HEK293T (cell line): ENCODE results near the gene FLRT2.

ENCODE experiments used
- CTCF ChIA-PET: fragments of 350-600 bp; formaldehyde crosslinking; extraction: SDS; loops from one replicate; lab custom pipeline; 2021; ENCODE audit warnings: antibody characterized with exemption, inconsistent platforms; lab: Yijun Ruan, JAX
- POLR2A ChIA-PET: fragments of 350-600 bp; formaldehyde crosslinking; extraction: SDS; loops from one replicate; lab custom pipeline; 2020; ENCODE audit warnings: antibody characterized with exemption, inconsistent platforms; lab: Yijun Ruan, JAX
- DNase-seq: peaks from one replicate; pipeline ENCODE4 v3.0.0; 2012; ENCODE audit warnings: mixed read lengths; ENCODE audit errors: extremely low spot score
- ARNT ChIP-seq: fragments of 450-650 bp; IDR thresholded peaks from 2 replicates; pipeline ENCODE4 v1.6.1; 2017; ENCODE audit warnings: mild to moderate bottlenecking
- BHLHE40 ChIP-seq: fragments of 450-650 bp; IDR thresholded peaks from 2 replicates; pipeline ENCODE4 v1.6.1; 2016; ENCODE audit warnings: mild to moderate bottlenecking, moderate library complexity, borderline replicate concordance
- CTBP1 ChIP-seq: fragments of 450-650 bp; IDR thresholded peaks from 2 replicates; pipeline ENCODE4 v1.6.1; 2016; ENCODE audit warnings: borderline replicate concordance
- ELF4 ChIP-seq: fragments of 450-650 bp; IDR thresholded peaks from 2 replicates; pipeline ENCODE4 v1.6.1; 2017; ENCODE audit warnings: antibody characterized with exemption
- FOXA1 ChIP-seq: fragments of 450-650 bp; IDR thresholded peaks from 2 replicates; pipeline ENCODE4 v1.6.1; 2016; ENCODE audit warnings: mild to moderate bottlenecking
- FOXK2 ChIP-seq: fragments of 450-650 bp; IDR thresholded peaks from 2 replicates; pipeline ENCODE4 v1.6.1; 2016; ENCODE audit warnings: mild to moderate bottlenecking
- FOXM1 ChIP-seq: fragments of 450-650 bp; IDR thresholded peaks from 2 replicates; pipeline ENCODE4 v1.6.1; 2017; ENCODE audit warnings: mild to moderate bottlenecking, borderline replicate concordance
- HDGF ChIP-seq: fragments of 450-650 bp; IDR thresholded peaks from 2 replicates; pipeline ENCODE4 v1.6.1; 2017; ENCODE audit warnings: antibody characterized with exemption, borderline replicate concordance
- L3MBTL2 ChIP-seq: fragments of 450-650 bp; conservative IDR thresholded peaks from 2 replicates; pipeline ENCODE4 v1.6.1; 2016; ENCODE audit warnings: mild to moderate bottlenecking
- LEF1 ChIP-seq: fragments of 450-650 bp; IDR thresholded peaks from 2 replicates; pipeline ENCODE4 v1.6.1; 2017; ENCODE audit warnings: mild to moderate bottlenecking, borderline replicate concordance
- NFRKB ChIP-seq: fragments of 450-650 bp; IDR thresholded peaks from 2 replicates; pipeline ENCODE4 v1.6.1; 2016; ENCODE audit warnings: mild to moderate bottlenecking, moderate library complexity
- SP1 ChIP-seq: fragments of 450-650 bp; IDR thresholded peaks from 2 replicates; pipeline ENCODE4 v1.6.1; 2017
- SUZ12 ChIP-seq: fragments of 450-650 bp; IDR thresholded peaks from 2 replicates; pipeline ENCODE4 v1.6.1; 2016; ENCODE audit warnings: mild to moderate bottlenecking
- TARDBP ChIP-seq: fragments of 450-650 bp; IDR thresholded peaks from 2 replicates; pipeline ENCODE4 v1.6.1; 2016
- ZNF384 ChIP-seq: fragments of 450-650 bp; IDR thresholded peaks from 2 replicates; pipeline ENCODE4 v1.6.1; 2016
- TF ChIP-seq, protein P1 (sequence below): fragments of 450-650 bp; IDR thresholded peaks from 2 replicates; pipeline ENCODE4 v1.6.1; 2016

The FLRT2 gene

GRCh38 chr14:85602345-85602744 is 72.4 kb downstream of the FLRT2 start:
- TF ChIP-seq ZNF384 (no peak), ARNT (no peak), TARDBP (no peak), FOXK2 (no peak), CTBP1 (no peak), L3MBTL2 (no peak), FOXA1 (no peak), SUZ12 (no peak), ELF4 (no peak), FOXM1 (no peak), NFRKB (no peak), SP1 (no peak)
- TF ChIP-seq, protein P1, sequence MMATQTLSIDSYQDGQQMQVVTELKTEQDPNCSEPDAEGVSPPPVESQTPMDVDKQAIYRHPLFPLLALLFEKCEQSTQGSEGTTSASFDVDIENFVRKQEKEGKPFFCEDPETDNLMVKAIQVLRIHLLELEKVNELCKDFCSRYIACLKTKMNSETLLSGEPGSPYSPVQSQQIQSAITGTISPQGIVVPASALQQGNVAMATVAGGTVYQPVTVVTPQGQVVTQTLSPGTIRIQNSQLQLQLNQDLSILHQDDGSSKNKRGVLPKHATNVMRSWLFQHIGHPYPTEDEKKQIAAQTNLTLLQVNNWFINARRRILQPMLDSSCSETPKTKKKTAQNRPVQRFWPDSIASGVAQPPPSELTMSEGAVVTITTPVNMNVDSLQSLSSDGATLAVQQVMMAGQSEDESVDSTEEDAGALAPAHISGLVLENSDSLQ, result no peak
- ChIA-PET CTCF (no interaction called here), POLR2A (no interaction called here)
- no peak for DNase-seq

GRCh38 chr14:85604021-85604420 is 74.1 kb downstream of the FLRT2 start:
- TF ChIP-seq L3MBTL2 (no peak), HDGF (no peak), SUZ12 (no peak), FOXK2 (no peak), FOXA1 (no peak), ARNT (no peak), TARDBP (no peak)
- TF ChIP-seq, protein P1, result no peak
- ChIA-PET CTCF (no interaction called here), POLR2A (no interaction called here)
- no peak for DNase-seq

DNA sequence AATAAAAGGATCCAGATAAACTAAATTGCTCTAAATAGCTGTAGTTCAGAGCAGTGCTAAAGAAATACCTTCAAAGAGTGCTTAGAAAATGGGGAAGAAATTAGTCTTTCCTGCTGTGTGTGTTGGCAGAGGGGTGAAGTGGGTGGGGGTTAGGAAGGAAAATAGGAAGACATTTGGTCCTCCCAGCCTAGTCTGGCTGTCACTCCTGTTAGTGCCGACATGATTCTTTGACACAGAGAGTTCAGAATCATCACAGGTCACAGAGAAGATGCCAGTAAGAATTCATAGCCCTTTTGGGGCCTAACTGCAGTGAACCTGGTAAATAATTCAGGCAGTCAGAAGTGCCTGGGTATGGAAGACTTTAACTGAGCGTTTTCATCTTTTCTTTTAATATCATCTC is 74.8 kb downstream of the FLRT2 start:
- TF ChIP-seq FOXM1, result no peak
- TF ChIP-seq FOXK2, result no peak
- TF ChIP-seq TARDBP, result no peak
- TF ChIP-seq ARNT, result no peak
- no peak for TF ChIP-seq CTBP1
- no peak for TF ChIP-seq SUZ12
- no peak for DNase-seq
- ChIA-PET CTCF (no interaction called here), POLR2A (no interaction called here)

DNA sequence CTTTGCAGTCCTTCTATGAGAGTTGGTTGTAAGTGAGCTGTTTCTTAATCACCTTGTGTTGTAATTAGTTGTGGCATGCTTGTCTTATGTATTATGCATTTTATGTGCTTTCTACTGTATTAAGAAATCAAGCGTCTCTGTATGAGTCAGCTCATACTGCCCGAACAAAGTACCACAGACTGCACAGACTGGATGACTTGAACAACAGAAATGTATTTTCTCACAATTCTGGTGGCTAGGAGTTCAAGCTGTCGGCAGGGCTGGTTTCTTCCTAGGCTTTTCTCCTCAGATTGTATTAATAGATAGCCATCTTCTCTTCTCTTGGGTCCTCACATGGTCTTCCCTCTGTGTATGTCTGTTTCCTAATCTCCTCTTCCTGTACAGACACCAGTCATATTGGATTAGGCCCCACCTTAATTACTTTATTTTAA is 77.7 kb downstream of the FLRT2 start:
- POLR2A ChIA-PET, result no interaction called here
- DNase-seq, result no peak
- no peak for TF ChIP-seq NFRKB
- TF ChIP-seq ELF4, result no peak
- TF ChIP-seq, protein P1, result no peak
- TF ChIP-seq HDGF, result no peak
- TF ChIP-seq FOXA1, result no peak
- TF ChIP-seq ARNT, result no peak
- TF ChIP-seq SP1, result no peak
- no peak for TF ChIP-seq SUZ12
- no peak for TF ChIP-seq ZNF384
- TF ChIP-seq BHLHE40, result no peak
- no peak for TF ChIP-seq FOXK2
- no peak for TF ChIP-seq FOXM1
- no peak for TF ChIP-seq TARDBP
- no peak for TF ChIP-seq CTBP1
- TF ChIP-seq LEF1, result no peak
- TF ChIP-seq L3MBTL2, result no peak
- CTCF ChIA-PET, result no interaction called here

GRCh38 chr14:85613496-85613895 is 83.6 kb downstream of the FLRT2 start:
- TF ChIP-seq FOXM1 (no peak), ARNT (no peak), CTBP1 (no peak), SP1 (no peak), SUZ12 (no peak), ELF4 (no peak), ZNF384 (no peak), L3MBTL2 (no peak), BHLHE40 (no peak), LEF1 (no peak), NFRKB (no peak), TARDBP (no peak), FOXA1 (no peak), FOXK2 (no peak), HDGF (no peak)
- TF ChIP-seq, protein P1, result no peak
- CTCF ChIA-PET, result no interaction called here
- POLR2A ChIA-PET, result no interaction called here
- DNase-seq, result no peak

GRCh38 chr14:85616386-85616885 is 86.5 kb downstream of the FLRT2 start:
- ChIA-PET POLR2A (no interaction called here), CTCF (interaction anchor here (0.7 kb wide), 1 partner anchor 34 kb away, joined by 3 read pairs; no protein-coding TSS in a partner anchor)
- DNase-seq, result no peak
- no peak for TF ChIP-seq L3MBTL2
- TF ChIP-seq HDGF, result no peak
- TF ChIP-seq FOXA1, result no peak
- no peak for TF ChIP-seq ARNT
- TF ChIP-seq ELF4, result no peak
- TF ChIP-seq ZNF384, result no peak
- TF ChIP-seq NFRKB, result no peak
- TF ChIP-seq SP1, result no peak
- TF ChIP-seq SUZ12, result no peak
- TF ChIP-seq BHLHE40, result no peak
- TF ChIP-seq LEF1, result no peak
- no peak for TF ChIP-seq TARDBP
